Measurements from ENCODE around the gene PIEZO2.

PIEZO2 gene

GRCh38 chr18:11066038-11066437 is 83.3 kb downstream of the PIEZO2 start:
- no peak for DNase-seq

DNA sequence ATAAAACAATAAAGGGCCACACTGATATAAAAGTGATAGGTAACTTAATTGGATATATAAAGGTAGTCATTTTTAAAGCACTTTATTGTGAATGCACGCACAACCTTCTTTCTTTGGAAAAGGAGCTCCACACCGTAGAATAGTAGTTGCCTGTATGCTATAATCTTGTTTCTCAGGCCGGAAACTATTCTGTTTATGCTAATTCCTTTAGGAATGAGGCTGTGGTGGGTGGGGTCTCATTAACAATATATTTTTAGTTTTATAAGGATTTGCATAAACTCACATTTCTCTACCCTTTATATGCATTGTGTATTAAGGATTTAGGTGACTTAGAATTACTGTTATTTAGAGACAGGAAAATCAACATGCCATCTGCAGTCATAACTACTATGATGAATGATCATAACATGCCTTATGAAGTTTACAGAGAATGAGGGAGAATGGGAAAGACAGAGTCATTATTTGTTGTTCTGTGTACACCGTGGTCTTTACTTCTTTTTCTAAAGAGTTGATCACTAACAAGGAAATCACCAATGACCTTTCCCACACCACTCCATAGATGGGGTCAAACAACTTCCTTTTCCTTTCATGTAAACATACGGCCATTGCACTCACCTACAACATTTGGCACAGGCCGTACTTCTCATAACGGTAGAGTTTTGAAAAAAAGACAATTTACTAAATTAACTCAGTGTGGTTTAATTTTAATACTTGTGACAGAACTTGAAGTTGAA is 84.5 kb downstream of the PIEZO2 start:
- DNase-seq, result no peak

GRCh38 chr18:11064106-11064505 is 85.3 kb downstream of the PIEZO2 start:
- DNase-seq, result no peak

GRCh38 chr18:11055721-11056120 is 93.6 kb downstream of the PIEZO2 start:
- DNase-seq, result no peak

DNA sequence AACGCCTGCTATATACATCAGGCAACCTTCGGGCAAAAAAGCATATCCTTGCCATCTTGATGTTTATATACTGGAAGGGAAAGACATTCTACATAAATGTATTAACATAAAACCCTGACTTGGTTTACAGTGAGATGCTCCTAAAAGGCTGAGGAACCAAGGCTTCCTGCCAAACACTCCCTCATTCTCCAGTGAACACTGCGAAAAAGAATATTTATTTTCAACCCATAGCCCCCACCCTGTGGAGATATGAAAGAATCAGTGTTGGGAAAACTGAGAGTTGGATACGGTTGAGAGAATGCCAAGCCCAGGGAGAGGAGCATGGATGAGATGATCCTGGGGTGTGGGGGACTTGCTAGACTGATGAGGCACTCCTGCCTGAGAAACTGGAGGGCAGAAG is 94.9 kb downstream of the PIEZO2 start:
- no peak for DNase-seq

DNA sequence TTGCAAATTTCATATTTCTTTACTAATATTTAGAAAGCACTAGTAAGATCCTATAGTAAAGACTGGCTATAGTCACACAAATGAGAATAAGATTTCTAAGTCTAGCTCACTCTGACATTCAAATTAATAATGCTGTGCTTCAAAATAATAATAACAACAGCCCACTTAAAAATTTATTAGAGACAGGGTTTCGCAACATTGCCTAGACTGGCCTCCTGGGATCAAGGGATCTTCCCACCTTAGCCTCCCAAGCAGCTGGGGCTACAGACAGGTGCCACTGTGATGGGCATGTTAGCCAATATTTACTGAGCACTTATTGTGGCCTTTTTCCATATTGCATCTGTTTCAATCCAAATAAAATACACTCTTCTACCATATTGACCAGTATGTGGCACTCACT is 96.1 kb downstream of the PIEZO2 start:
- no peak for DNase-seq

DNA sequence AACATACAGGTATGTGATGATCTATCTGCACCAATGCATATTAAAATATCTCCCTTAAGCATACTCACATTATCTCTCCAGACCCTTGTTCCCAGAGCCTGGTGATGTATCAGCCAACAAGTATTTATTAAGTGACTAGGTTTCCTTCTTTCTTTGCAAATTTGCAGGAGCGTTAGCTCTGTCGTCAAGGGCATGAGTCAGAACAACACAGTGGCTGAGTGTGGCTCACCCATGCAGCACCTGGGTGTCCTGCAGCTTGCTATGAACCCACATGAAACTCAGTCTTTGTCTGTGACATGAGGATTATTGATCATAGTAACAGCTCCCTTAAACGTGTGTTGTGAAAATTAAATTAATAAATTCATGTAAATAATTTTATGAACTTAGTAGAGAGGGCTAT is 96.6 kb downstream of the PIEZO2 start:
- no peak for DNase-seq

- DNase-seq, result no peak
Observed at GRCh38 chr18:11051462-11051861, 97.9 kb downstream of the PIEZO2 start.

DNA sequence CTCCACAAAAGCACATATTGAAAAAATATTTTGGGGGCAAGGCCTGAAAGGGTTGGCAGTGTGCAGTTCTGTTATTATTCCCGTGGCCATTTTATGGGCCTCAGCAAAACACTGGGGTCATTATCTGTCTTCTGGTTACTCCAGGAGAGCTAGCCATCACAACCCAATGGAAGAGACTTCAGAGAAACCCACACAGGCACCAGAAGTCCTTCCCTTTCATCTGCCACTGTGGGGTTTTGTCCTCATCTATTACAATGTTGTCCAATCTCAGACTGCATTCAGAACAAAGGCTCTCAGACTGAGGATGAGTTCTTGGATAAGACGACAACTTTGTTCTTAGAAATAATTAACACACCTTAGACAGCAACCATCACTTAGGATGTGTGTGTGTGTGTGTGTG is 98.4 kb downstream of the PIEZO2 start:
- DNase-seq, result peak in 1 of 51 donors; percentile 16

GRCh38 chr18:11047817-11048216 is 101.6 kb downstream of the PIEZO2 start:
- no peak for DNase-seq

DNA sequence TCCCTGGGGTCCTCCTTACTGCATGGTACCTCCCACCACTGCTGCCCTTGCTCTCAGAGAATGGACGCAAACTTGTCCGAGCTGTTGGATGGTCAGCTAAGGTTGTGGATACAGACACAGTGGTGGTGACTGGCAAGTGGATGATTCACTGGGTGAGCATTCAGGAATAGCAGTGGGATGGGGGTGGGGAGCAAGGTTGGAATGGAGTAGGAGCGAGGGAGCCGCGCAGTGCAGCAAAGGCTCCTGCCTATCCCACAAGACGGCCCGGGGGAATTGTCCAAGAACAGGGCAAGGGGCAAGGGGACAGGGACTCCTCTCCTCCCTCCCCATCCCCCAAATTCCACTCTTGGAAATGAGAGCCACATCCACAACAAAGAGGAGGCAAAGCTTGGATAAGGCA is 102.2 kb downstream of the PIEZO2 start:
- DNase-seq, result no peak

- DNase-seq, result no peak
Observed at GRCh38 chr18:11046140-11046539, 103.2 kb downstream of the PIEZO2 start.

- DNase-seq, result no peak
Observed at GRCh38 chr18:11043694-11044093, 105.7 kb downstream of the PIEZO2 start.

GRCh38 chr18:11042247-11042646 is 107.1 kb downstream of the PIEZO2 start:
- DNase-seq, result no peak

DNA sequence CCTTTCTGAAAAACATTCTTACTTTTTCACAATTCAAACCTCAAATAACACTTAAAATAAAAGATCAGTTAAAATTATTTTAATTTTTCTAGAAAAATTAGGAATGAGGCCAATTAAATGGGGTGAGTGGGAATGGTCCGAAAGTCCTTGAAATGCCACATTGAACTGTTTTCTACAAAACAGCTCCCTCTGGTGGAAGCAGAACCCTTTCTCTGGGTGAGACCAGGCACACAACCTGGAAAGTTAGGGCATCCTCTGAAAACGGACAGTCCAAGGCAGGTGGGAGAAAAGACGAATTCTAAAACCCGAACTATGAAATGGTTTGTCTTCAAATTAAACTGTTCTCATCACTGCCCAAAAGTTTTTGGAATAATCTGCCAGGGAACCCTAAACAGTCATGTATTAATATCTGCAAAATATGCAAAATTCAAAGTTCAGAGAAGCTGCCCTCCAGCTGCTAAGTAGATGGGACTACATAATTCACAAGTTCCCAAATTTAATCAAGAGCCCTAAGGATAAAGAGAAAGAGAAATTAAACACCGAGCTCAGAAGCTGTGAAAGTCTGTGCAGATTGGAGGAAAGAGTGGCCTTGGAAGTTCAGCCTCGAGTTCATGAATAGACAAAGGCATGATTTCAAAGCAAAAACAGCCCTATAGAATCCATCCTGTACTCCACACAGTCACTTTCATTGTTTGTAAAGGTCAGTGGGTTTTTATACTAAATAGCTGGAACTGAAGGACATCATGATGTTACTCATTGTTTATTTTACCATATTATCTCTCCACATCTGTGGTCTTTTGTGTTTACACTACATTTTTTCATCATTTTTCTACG is 108.3 kb downstream of the PIEZO2 start:
- DNase-seq, result peak in 28 of 51 donors; percentile 1 to 80 (median 20)

- DNase-seq, result no peak
Observed at GRCh38 chr18:11040359-11040758, 109.0 kb downstream of the PIEZO2 start.

- no peak for DNase-seq
Observed at GRCh38 chr18:11037533-11038240, 111.7 kb downstream of the PIEZO2 start.

GRCh38 chr18:11035814-11036495 is 113.4 kb downstream of the PIEZO2 start:
- DNase-seq, result no peak

GRCh38 chr18:11035376-11035775 is 114.0 kb downstream of the PIEZO2 start:
- DNase-seq, result no peak

DNA sequence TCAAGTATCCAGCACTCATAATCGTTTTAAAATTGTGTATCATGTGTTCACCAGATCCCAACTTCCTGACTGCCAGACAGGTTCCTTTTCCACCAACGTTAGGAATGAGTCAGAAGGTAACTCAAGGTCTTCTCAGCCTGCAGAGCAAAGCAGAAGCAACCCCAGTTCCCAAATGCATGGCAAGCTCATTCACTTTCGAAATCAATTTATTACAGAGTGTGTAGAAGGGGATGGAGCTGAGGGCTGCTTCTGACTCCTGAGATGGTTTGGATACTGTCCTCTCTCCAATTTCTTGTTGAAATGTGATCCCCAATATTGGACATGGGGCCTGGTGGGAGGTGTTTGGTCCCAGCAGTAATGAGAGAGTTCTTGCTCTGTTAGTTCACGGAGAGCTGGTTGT is 114.5 kb downstream of the PIEZO2 start:
- no peak for DNase-seq

DNA sequence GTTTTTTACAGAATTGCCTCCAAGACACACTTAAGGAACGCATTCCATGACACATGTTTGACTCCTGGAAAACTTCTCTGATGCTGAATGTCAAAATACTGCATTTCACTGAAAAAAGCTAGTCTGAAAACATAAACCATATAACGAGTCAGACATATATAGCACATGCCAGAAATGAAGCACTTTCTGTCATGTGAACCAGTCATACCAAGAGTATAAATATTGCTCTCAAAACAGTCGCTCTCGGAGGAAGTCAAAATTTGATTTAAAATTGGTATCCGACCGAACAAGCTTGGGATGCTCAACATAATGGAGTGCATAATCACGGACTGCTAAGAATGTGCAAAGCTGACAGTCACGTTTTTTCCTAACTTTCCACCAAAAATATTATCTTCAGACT is 115.9 kb downstream of the PIEZO2 start:
- no peak for DNase-seq

DNA sequence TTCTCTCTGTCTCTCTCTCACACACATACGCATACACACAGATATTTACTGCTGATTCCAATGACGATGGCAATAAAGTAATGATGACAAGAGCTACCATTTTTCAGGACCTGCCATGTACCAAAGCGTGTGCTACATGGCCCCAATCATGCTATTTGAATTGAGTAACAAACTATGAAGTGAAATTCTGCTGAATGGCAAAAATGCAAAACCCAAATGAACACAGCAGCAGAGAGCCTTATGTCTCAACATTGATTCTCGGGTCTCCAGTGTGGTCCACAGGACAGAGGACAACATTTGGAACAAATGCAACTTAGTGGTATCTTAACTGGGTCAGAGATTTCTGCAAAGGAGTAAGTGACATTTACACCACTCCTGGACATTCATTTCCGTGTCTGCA is 117.4 kb downstream of the PIEZO2 start:
- DNase-seq, result no peak
